ENCODE data around the gene MZT2A.
"Not testable (repeated sequence)": the region's sequence is repeated elsewhere in the genome, so short reads cannot be mapped to it uniquely, and the experiment has no call there.

- TF ChIP-seq CTCF, POLR2A (IDR thresholded peaks at IDR 0.05): not testable (repeated sequence)
Observed at GRCh38 chr2:131483981-131484820, 8.0 kb downstream of the MZT2A start.

Data from Peyer's patch (tissue), 4 donors.